Measurements from ENCODE around the gene NAGLU. TPM values are rescaled to one million over a fixed set of nuclear protein-coding genes. Genes with fewer than 3 reads are reported as not detected.
A peak's percentile ranks its signal among the peaks of the same experiment; 100 is the strongest.

Gene NAGLU
- total RNA-seq, 1 donor from 2014 or later = 6.2 TPM

GRCh38 chr17:42494673-42495072, 41.4 kb upstream of the NAGLU start:
- Histone ChIP-seq H3K4me2 (no peak overlapping the region), H3K79me2 (ENCODE audit: low read depth) (no peaks in the 10 kb centered on the region), H3K4me1 (no peaks in the 10 kb centered on the region), H2AFZ (replicated peaks) (no peak overlapping the region), H3K9me3 (ENCODE audit: low read depth) (no peaks in the 10 kb centered on the region), H3K4me3 (no peak overlapping the region), H3K27me3 (no peaks in the 10 kb centered on the region), H3K27ac (no peak overlapping the region), H3F3A (ENCODE audit: low read depth) (no peaks in the 10 kb centered on the region), H4K20me1 (ENCODE audit: low read depth) (no peaks in the 10 kb centered on the region), H3K36me3 (peaks cover 3% of the 10 kb centered on the region), H3K9ac (no peak overlapping the region)
- no peak for TF ChIP-seq EZH2phosphoT487 (IDR thresholded peaks at IDR 0.05)
- no peak for TF ChIP-seq CTCF (IDR thresholded peaks at IDR 0.05)
- TF ChIP-seq EZH2 (IDR thresholded peaks at IDR 0.05) = no peak
- Mint-ChIP-seq H3K27me3 (ENCODE audit: insufficient read depth, low read depth) (peaks cover 2% of the 10 kb centered on the region), H3K4me3 (no peak overlapping the region), H3K4me1 (no peaks in the 10 kb centered on the region), H3K27ac (no peak overlapping the region), H3K9me3 (no peaks in the 10 kb centered on the region), H3K36me3 (peaks cover 28% of the 10 kb centered on the region)
- DNase-seq (ENCODE audit: low spot score) = no peak

GRCh38 chr17:42498828-42499227, 37.2 kb upstream of the NAGLU start:
- no peaks in the 10 kb centered on the region for H3K9me3 Mint-ChIP-seq
- Histone ChIP-seq H2AFZ (replicated peaks) (no peak overlapping the region), H3K27ac (no peak overlapping the region), H3K36me3 (peaks cover 3% of the 10 kb centered on the region), H3K27me3 (no peaks in the 10 kb centered on the region), H3K9me3 (ENCODE audit: low read depth) (no peaks in the 10 kb centered on the region), H3F3A (ENCODE audit: low read depth) (no peaks in the 10 kb centered on the region), H3K9ac (no peak overlapping the region), H3K4me3 (no peak overlapping the region), H3K4me1 (no peaks in the 10 kb centered on the region), H3K79me2 (ENCODE audit: low read depth) (no peaks in the 10 kb centered on the region), H4K20me1 (ENCODE audit: low read depth) (no peaks in the 10 kb centered on the region), H3K4me2 (no peak overlapping the region)
- H3K27me3 Mint-ChIP-seq (ENCODE audit: insufficient read depth, low read depth) = peaks cover 4% of the 10 kb centered on the region
- TF ChIP-seq EZH2 (IDR thresholded peaks at IDR 0.05) = no peak
- TF ChIP-seq CTCF (IDR thresholded peaks at IDR 0.05) = no peak
- TF ChIP-seq EZH2phosphoT487 (IDR thresholded peaks at IDR 0.05) = no peak
- no peak overlapping the region for H3K4me3 Mint-ChIP-seq
- H3K27ac Mint-ChIP-seq = peak overlapping the region; percentile 63
- no peak for DNase-seq (ENCODE audit: low spot score)
- peaks cover 34% of the 10 kb centered on the region for H3K36me3 Mint-ChIP-seq
- no peaks in the 10 kb centered on the region for H3K4me1 Mint-ChIP-seq

- peaks cover 4% of the 10 kb centered on the region for H3K27me3 Mint-ChIP-seq (ENCODE audit: insufficient read depth, low read depth)
- Histone ChIP-seq H4K20me1 (ENCODE audit: low read depth) (no peaks in the 10 kb centered on the region), H3K36me3 (no peaks in the 10 kb centered on the region), H3K4me3 (no peak overlapping the region), H3K27me3 (no peaks in the 10 kb centered on the region), H2AFZ (replicated peaks) (no peak overlapping the region), H3K27ac (no peak overlapping the region), H3F3A (ENCODE audit: low read depth) (no peaks in the 10 kb centered on the region), H3K4me1 (peaks cover 9% of the 10 kb centered on the region), H3K9me3 (ENCODE audit: low read depth) (no peaks in the 10 kb centered on the region), H3K4me2 (no peak overlapping the region), H3K79me2 (ENCODE audit: low read depth) (no peaks in the 10 kb centered on the region), H3K9ac (no peak overlapping the region)
- H3K4me3 Mint-ChIP-seq = no peak overlapping the region
- no peaks in the 10 kb centered on the region for H3K9me3 Mint-ChIP-seq
- TF ChIP-seq EZH2phosphoT487 (IDR thresholded peaks at IDR 0.05) (no peak), EZH2 (IDR thresholded peaks at IDR 0.05) (no peak), CTCF (IDR thresholded peaks at IDR 0.05) (no peak)
- H3K27ac Mint-ChIP-seq = no peak overlapping the region
- DNase-seq (ENCODE audit: low spot score) = no peak
- H3K4me1 Mint-ChIP-seq = peaks cover 13% of the 10 kb centered on the region
- peaks cover 19% of the 10 kb centered on the region for H3K36me3 Mint-ChIP-seq
Observed at GRCh38 chr17:42502091-42502490, 34.0 kb upstream of the NAGLU start.
